ENCODE measurements around the gene DNASE2B. TPM values are rescaled to one million over a fixed set of nuclear protein-coding genes. Genes with fewer than 3 reads are reported as not detected.

DNASE2B gene
- total and polyA plus RNA-seq, 8 donors: 0.20 to 0.92 (median 0.25) TPM; not detected in 5

GRCh38 chr1:84376000-84376910 is 22.0 kb upstream of the DNASE2B start:
- Histone ChIP-seq H3K4me3 (no peak overlapping the region), H3K36me3 (no peaks in the 10 kb centered on the region), H3K9me3 (no peaks in the 10 kb centered on the region), H3K4me1 (peaks cover 0 to 10% (median 4%) of the 10 kb centered on the region in 4 donors), H3K27ac (no peak overlapping the region), H3K27me3 (no peaks in the 10 kb centered on the region)
- 77 to 93% (median 87%) methylated on average over 7 of the region's 7 CpGs for WGBS, 5 donors
- intact Hi-C loops (cut with DNase I; ENCODE audit: low total_unique reads): no loop called here
- peak in 1 of 2 donors; percentile 48 for DNase-seq
- TF ChIP-seq CTCF (IDR thresholded peaks at IDR 0.05): no peak
- no peak for TF ChIP-seq POLR2AphosphoS5 (IDR thresholded peaks at IDR 0.05)
- TF ChIP-seq POLR2A (IDR thresholded peaks at IDR 0.05): no peak
- no peak for TF ChIP-seq EP300 (IDR thresholded peaks at IDR 0.05)

DNA sequence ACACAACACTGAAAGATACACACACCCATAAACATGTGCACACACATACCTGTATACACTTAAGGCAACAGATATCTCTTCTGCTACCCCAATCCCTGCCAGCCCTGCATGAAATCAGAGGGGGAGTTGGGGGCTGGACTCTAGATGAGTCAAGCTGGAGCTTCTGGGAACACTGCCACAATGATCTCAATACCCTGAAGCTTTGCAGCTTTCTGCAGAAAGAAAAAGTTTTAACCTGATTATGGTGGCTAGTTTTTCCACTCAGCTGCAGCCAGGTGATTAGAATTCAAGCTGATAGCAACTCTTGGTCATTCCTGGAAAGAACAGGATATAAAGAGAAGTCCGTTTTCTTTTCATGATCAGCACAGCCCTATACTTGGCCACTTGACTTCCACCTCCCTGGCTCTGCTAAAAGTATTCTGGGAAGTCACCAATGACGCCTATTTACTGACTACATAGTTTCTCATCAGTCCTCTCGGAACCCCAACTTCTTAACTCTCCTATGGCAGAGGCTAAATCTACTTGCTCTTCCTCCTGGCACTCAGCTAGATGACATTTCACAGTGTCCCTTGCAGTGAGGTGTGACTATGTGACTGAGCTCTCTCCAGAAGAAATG is 20.7 kb upstream of the DNASE2B start:
- intact Hi-C loops (cut with DNase I; ENCODE audit: low total_unique reads): no loop called here
- Histone ChIP-seq H3K36me3 (no peaks in the 10 kb centered on the region), H3K27me3 (no peaks in the 10 kb centered on the region), H3K4me3 (no peak overlapping the region), H3K9me3 (no peaks in the 10 kb centered on the region), H3K27ac (no peak overlapping the region), H3K4me1 (peaks cover 0 to 10% (median 4%) of the 10 kb centered on the region in 4 donors)
- TF ChIP-seq POLR2A (IDR thresholded peaks at IDR 0.05) (no peak), EP300 (IDR thresholded peaks at IDR 0.05) (no peak), CTCF (IDR thresholded peaks at IDR 0.05) (no peak), POLR2AphosphoS5 (IDR thresholded peaks at IDR 0.05) (no peak)
- peak in 1 of 2 donors; percentile 83 for DNase-seq
- WGBS, 5 donors: 15 to 31% (median 23%) methylated on average over 3 of the region's 3 CpGs

DNA sequence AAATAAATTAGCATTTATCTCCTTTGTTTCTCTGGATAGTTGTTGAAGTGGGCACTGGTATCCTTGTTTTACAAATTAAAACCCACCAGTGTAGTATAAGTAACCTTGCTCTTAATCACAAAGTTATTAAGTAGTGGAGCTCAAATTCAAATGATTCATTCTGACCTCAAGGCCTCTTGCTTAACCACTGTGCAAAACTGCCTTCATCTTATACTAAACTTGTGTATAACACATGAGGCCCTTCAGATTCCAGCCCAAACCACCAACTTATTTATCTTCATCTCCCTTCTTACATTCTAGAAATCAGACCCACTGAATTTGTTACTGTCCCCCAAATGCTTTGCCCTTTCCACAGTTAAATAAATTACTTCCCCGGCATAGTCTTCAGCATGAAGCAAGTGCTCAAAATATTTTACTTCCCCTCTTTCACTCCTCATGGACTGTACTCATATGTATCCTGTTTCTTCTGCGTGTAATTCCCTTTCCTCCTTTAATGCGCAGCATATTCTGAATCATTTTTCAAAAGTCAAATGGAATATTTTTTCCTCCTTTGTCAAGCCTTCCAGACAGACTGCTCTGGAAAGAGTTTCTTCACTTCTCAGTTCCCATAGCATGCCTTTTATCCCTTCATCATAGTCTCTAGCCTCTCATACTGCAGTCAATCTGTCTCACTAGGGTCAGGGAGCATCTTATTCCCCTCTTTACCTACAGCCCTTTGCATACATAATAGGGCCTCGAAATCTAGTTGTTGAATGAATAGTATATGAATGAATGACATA is 19.0 kb upstream of the DNASE2B start:
- H3K9me3 ChIP-seq: no peaks in the 10 kb centered on the region
- no peak overlapping the region for H3K4me3 ChIP-seq
- intact Hi-C loops (cut with DNase I; ENCODE audit: low total_unique reads): no loop called here
- 77 to 92% (median 86%) methylated on average over 4 of the region's 4 CpGs for WGBS, 5 donors
- TF ChIP-seq EP300 (IDR thresholded peaks at IDR 0.05) (no peak), CTCF (IDR thresholded peaks at IDR 0.05) (no peak), POLR2AphosphoS5 (IDR thresholded peaks at IDR 0.05) (no peak), POLR2A (IDR thresholded peaks at IDR 0.05) (no peak)
- peaks cover 0 to 10% (median 4%) of the 10 kb centered on the region in 4 donors for H3K4me1 ChIP-seq
- no peaks in the 10 kb centered on the region for H3K36me3 ChIP-seq
- no peak for DNase-seq
- no peaks in the 10 kb centered on the region for H3K27me3 ChIP-seq
- H3K27ac ChIP-seq: no peak overlapping the region

- intact Hi-C loops (cut with DNase I; ENCODE audit: low total_unique reads): no loop called here
- Histone ChIP-seq H3K27ac (no peak overlapping the region), H3K27me3 (no peaks in the 10 kb centered on the region), H3K9me3 (no peaks in the 10 kb centered on the region), H3K4me3 (no peak overlapping the region), H3K36me3 (no peaks in the 10 kb centered on the region), H3K4me1 (peaks cover 0 to 10% (median 4%) of the 10 kb centered on the region in 4 donors)
- WGBS, 5 donors: 71 to 86% (median 74%) methylated on average over 1 of the region's 1 CpG
- DNase-seq: no peak
- TF ChIP-seq EP300 (IDR thresholded peaks at IDR 0.05): no peak
Observed at GRCh38 chr1:84379917-84380180, 18.4 kb upstream of the DNASE2B start.

Data from stomach (tissue), 9 donors.